Forelimb muscle (tissue), 1 donor: ENCODE measurements around the gene FGFR2. TPM values are rescaled to one million over a fixed set of nuclear protein-coding genes. Genes with fewer than 3 reads are reported as not detected.
"Not testable (repeated sequence)": the region's sequence is repeated elsewhere in the genome, so short reads cannot be mapped to it uniquely, and the experiment has no call there.

Experiments used
- DNase-seq: peaks from one replicate; pipeline ENCODE4 v3.0.0-alpha.2; 2013; ENCODE audit warnings: low read depth
- polyA plus RNA-seq: library from polyadenylated mRNA; unstranded; fragments of 120-200 nt; gene quantifications from one replicate; pipeline ENCODE4 v1.2.1, GENCODE V29; 2013; ENCODE audit not compliant: insufficient read length

Gene FGFR2
- polyA plus RNA-seq, 1 donor: 0.54 TPM

GRCh38 chr10:121524157-121524817, 74.0 kb downstream of the FGFR2 start:
- DNase-seq: no peak

DNA sequence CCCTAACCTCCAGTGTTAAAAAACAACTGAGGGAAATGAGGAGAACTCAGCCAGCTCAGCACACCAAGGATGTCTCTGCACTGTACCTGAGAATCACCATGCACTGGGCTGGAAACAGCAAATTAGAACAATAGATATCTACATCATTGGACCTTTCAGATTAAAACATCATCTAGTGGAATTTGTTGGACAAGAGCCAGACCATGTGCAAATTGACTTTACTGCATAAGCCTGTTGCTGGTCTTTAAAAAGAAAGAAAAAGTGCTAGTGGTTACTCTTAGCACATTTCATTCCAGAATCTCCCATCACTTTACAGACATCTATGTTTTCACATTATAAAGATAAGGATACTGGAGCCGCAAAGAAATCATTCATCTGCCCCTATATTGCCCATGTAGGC, 75.4 kb downstream of the FGFR2 start:
- no peak for DNase-seq

GRCh38 chr10:121521794-121522556, 76.3 kb downstream of the FGFR2 start:
- no peak for DNase-seq

GRCh38 chr10:121520526-121520925, 77.7 kb downstream of the FGFR2 start:
- not testable (repeated sequence) for DNase-seq

GRCh38 chr10:121519901-121520493, 78.2 kb downstream of the FGFR2 start:
- no peak for DNase-seq

DNA sequence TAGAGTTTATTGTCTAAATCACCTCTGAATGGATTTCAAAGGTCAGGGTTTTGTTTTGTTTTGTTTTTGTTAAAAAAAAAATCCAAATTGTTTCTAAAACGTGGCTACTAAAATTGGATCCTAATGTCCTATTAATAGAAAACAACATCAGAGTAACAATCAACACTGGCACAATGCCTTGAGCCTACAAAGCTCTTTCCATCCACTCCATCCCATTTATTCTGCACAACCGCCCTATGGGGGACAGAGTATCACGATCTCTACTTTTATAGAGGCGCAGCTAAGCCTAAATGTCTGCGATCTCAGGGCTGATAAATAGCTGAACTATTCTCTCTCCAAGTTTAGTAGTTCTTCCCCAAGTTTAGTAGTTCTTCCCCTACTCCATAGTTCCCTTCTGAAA, 78.8 kb downstream of the FGFR2 start:
- no peak for DNase-seq

- no peak for DNase-seq
Observed at GRCh38 chr10:121518333-121518732, 79.9 kb downstream of the FGFR2 start.

GRCh38 chr10:121516093-121516865, 82.0 kb downstream of the FGFR2 start:
- no peak for DNase-seq

DNA sequence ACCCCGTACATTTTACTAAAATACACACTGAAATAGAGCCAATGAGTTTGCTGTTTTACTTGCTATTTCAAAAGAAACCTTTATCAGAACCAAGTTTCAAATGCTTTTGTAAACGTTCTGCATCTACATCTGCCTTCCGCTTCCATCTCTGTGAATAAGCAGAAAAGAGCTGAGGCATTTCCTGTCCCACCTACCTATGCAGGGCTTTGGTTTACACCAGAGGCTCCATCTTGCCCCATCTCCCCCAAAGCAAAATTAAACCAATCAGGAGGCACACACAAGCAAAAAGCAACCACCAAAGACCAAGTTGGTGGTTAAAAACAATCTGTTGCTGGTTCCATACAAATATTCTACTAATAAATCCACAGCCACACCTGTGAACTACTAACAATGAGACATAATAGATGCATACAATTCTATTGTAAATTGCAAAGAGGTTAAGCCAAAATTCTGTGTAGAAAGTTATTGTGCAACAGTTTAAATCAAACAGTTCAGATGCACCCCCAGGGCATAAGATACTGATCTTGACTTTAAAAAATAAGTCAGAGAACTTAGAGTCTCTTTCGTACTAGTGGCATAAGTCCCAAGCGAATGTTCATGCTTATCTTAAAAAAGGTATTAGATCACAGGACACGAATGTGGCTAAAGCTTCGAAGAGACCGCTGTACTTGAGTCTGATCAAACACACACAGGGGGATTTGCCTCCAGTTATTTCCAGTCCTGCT, 83.9 kb downstream of the FGFR2 start:
- no peak for DNase-seq

GRCh38 chr10:121511943-121512342, 86.3 kb downstream of the FGFR2 start:
- no peak for DNase-seq

DNA sequence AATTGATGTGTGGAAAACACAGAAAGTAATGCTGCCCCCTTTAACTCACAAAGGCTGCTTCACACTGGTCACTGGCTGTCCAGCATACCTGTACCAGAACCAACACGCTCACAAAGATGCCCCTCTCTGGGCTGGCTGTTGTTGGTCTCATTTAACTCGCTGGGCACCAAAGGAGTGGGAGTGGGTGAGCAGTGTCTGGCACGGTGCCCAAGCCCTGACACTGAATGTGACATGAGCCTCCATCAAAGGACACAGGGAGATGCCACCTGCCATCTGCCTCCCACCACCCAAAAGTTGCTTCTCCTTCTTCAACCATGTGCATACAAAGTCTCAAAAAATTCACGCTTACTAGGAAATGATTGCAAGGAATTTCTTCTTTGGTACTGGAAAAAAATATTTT, 86.8 kb downstream of the FGFR2 start:
- no peak for DNase-seq

GRCh38 chr10:121510201-121510771, 88.0 kb downstream of the FGFR2 start:
- no peak for DNase-seq

DNA sequence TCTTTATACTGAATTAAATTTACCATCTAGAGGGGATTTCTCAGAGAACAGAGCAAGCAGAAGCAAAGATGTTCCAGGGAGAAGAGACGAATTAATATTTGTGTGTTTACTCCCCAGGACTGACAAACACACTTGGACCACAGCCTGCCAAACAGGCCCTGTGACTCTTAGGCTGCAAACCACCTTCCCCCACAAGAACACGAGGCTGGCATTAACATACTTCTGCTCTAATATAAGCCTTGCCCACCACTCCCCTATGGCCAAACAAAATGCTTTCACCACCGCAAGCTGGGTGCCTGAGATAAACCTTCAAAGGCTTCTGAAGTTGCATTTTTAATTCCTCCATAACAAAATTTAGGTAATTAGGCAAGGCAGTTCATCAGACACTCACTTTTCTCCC, 88.4 kb downstream of the FGFR2 start:
- DNase-seq: no peak

GRCh38 chr10:121509112-121509511, 89.1 kb downstream of the FGFR2 start:
- DNase-seq: no peak

DNA sequence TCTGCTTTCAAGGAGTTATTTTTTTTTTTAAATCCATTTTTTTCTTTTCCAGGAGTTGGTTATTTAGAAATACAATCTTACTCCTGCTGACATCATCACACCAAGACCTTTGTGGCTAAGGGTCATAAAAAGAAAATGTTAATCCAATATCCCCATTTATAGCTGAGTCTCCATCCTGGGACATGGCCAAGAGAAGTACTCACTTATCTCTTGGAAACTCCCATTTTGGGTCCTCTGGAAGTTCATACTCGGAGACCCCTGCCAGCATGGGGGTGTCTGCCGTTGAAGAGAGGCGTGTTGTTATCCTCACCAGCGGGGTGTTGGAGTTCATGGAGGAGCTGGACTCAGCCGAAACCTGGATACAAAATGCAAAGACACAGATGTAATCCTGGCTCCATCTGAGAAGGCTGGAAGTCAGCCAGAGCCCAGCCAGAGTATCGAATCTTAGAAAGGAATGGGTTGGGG, 94.6 kb downstream of the FGFR2 start:
- no peak for DNase-seq

DNA sequence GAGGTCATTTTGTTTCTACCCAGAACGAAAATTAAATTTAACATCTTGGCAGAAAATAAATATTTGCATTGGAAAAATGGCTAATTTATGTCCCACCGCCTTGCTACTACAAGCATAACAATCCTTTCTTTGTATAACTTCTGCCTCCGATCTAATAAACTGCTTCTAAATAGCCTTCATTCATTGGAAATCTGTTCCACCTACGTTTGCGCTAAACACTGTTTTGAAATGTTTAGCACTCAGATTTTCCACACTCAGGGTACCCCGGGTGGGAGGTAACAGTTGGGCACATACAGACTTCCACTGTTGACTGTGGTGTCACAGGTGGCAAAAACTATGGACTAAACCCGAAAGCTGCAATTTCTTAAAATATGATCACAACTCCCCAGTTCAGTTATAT, 96.4 kb downstream of the FGFR2 start:
- DNase-seq: no peak

DNA sequence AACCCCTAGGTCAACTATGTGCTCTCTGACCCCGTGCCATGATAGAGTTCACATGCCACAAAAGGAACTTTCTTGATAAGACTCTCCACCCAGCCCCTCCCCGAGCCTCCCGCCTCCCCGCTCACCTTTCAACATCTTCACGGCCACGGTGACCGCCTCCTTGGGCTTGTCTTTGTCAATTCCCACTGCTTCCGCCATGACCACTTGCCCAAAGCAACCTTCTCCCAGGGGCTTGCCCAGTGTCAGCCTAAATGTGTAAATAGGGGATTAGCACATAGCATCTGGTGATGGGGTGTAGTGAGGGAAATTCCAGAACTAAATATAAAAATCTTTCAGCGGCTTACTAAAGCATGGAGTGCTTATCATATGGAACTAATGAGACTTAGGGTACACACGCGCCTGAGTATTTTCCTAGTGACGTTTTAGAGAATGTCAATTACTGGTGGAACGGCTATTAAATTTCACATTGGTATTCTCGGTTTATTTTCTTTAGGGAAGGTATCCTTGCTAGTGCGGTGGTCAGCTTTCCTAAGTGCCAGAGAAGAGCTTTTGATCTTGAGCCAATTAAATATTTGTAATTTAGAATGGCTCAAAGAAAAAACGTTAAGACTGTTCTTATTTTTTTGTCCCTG, 97.4 kb downstream of the FGFR2 start:
- DNase-seq: no peak

GRCh38 chr10:121497513-121498470, 100.5 kb downstream of the FGFR2 start:
- no peak for DNase-seq

GRCh38 chr10:121495719-121496118, 102.5 kb downstream of the FGFR2 start:
- no peak for DNase-seq
